GM12878 (cell line): ENCODE results near the gene ANXA3.

Experiments used
- EP300 ChIP-seq, 2 experiments: fragments of 150-350 bp in 1 of 2; IDR thresholded peaks; 2 replicates each; pipeline ENCODE4 v1.6.1; 2011 to 2012; ENCODE audit warnings: low read depth in 2 of 2, low read length in 2 of 2, borderline replicate concordance in 1 of 2, improper control_type of control experiment in 1 of 2, inconsistent platforms in 1 of 2; ENCODE audit not compliant: control insufficient read depth in 1 of 2
- HDGF ChIP-seq: fragments of 450-650 bp; IDR thresholded peaks from 2 replicates; pipeline ENCODE4 v1.6.1; 2016; ENCODE audit warnings: antibody characterized with exemption
- JUND ChIP-seq: IDR thresholded peaks from 2 replicates; pipeline ENCODE4 v1.6.1; 2012; ENCODE audit warnings: low read depth, mild to moderate bottlenecking, low read length, improper control_type of control experiment, moderate library complexity
- MAX ChIP-seq: IDR thresholded peaks from 2 replicates; pipeline ENCODE4 v1.6.1; 2012; ENCODE audit warnings: low read depth, low read length, improper control_type of control experiment
- MYC ChIP-seq: IDR thresholded peaks from 2 replicates; pipeline ENCODE4 v1.6.1; 2011; ENCODE audit warnings: mild to moderate bottlenecking, low read length, moderate library complexity, inconsistent platforms; ENCODE audit not compliant: insufficient read depth, insufficient replicate concordance, insufficient read length, severe bottlenecking
- TAF1 ChIP-seq: IDR thresholded peaks from 2 replicates; pipeline ENCODE4 v1.6.1; 2011; ENCODE audit warnings: mild to moderate bottlenecking, low read depth, low read length, borderline replicate concordance
- TBL1XR1 ChIP-seq: IDR thresholded peaks from 2 replicates; pipeline ENCODE4 v1.6.1; 2012; ENCODE audit warnings: low read depth, low read length, improper control_type of control experiment
- TCF12 ChIP-seq: IDR thresholded peaks from 2 replicates; pipeline ENCODE4 v1.6.1; 2011; ENCODE audit warnings: low read depth, mild to moderate bottlenecking, low read length
- TF ChIP-seq, protein P1 (sequence below): IDR thresholded peaks from 2 replicates; pipeline ENCODE4 v1.6.1; 2012; ENCODE audit warnings: mild to moderate bottlenecking, low read depth, low read length

- TF ChIP-seq MYC (no peak), TBL1XR1 (no peak), TAF1 (no peak), TCF12 (no peak), EP300 (IDR thresholded peaks at IDR 0.05; ENCODE audit: borderline replicate concordance in 1 of 2, control insufficient read depth in 1 of 2, low read depth in 2 of 2, low read length in 2 of 2) (no peak), MAX (no peak), JUND (no peak), HDGF (no peak)
- TF ChIP-seq, protein P1, sequence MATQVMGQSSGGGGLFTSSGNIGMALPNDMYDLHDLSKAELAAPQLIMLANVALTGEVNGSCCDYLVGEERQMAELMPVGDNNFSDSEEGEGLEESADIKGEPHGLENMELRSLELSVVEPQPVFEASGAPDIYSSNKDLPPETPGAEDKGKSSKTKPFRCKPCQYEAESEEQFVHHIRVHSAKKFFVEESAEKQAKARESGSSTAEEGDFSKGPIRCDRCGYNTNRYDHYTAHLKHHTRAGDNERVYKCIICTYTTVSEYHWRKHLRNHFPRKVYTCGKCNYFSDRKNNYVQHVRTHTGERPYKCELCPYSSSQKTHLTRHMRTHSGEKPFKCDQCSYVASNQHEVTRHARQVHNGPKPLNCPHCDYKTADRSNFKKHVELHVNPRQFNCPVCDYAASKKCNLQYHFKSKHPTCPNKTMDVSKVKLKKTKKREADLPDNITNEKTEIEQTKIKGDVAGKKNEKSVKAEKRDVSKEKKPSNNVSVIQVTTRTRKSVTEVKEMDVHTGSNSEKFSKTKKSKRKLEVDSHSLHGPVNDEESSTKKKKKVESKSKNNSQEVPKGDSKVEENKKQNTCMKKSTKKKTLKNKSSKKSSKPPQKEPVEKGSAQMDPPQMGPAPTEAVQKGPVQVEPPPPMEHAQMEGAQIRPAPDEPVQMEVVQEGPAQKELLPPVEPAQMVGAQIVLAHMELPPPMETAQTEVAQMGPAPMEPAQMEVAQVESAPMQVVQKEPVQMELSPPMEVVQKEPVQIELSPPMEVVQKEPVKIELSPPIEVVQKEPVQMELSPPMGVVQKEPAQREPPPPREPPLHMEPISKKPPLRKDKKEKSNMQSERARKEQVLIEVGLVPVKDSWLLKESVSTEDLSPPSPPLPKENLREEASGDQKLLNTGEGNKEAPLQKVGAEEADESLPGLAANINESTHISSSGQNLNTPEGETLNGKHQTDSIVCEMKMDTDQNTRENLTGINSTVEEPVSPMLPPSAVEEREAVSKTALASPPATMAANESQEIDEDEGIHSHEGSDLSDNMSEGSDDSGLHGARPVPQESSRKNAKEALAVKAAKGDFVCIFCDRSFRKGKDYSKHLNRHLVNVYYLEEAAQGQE: no peak
Observed at GRCh38 chr4:78616046-78616498, 64.5 kb downstream of the ANXA3 start.
